WTC11 (cell line): Measurements from ENCODE around the gene SREBF1. TPM values are rescaled to one million over a fixed set of nuclear protein-coding genes. Genes with fewer than 3 reads are reported as not detected.

Source experiments
- ATAC-seq: fragments of 200-7000 bp; cut with Tn5 transposase; 2 replicates; pipeline ENCODE4 v1.10.0; 2021; ENCODE audit warnings: mild to moderate bottlenecking, moderate library complexity
- CTCF ChIA-PET: fragments of 300-600 bp; sonication (Branson Sonifier 250); formaldehyde crosslinking; loops from one replicate; lab custom pipeline; 2021; ENCODE audit warnings: antibody characterized with exemption; lab: Charles Lee
- POLR2A ChIA-PET: fragments of 350-600 bp; sonication (Branson Sonifier 250); formaldehyde crosslinking; loops from one replicate; lab custom pipeline; 2021; ENCODE audit warnings: antibody characterized with exemption; lab: Charles Lee
- DNase-seq: peaks from one replicate; pipeline ENCODE4 v3.0.0; 2021; ENCODE audit warnings: low spot score
- H3K27ac Mint-ChIP-seq: 2 replicates; pipeline ENCODE4 v1.8.0; 2021; ENCODE audit warnings: mixed read lengths
- H3K27me3 Mint-ChIP-seq: 2 replicates; pipeline ENCODE4 v1.8.0; 2021; ENCODE audit warnings: low read depth, mild to moderate bottlenecking, moderate library complexity, mixed read lengths
- H3K36me3 Mint-ChIP-seq: 2 replicates; pipeline ENCODE4 v1.8.0; 2021; ENCODE audit warnings: mixed read lengths
- H3K4me1 Mint-ChIP-seq: 2 replicates; pipeline ENCODE4 v1.8.0; 2022; ENCODE audit warnings: mixed read lengths
- H3K4me3 Mint-ChIP-seq: 2 replicates; pipeline ENCODE4 v1.8.0; 2021; ENCODE audit warnings: mild to moderate bottlenecking, moderate library complexity, mixed read lengths
- H3K9me3 Mint-ChIP-seq: 2 replicates; pipeline ENCODE4 v1.8.0; 2021; ENCODE audit warnings: mixed read lengths
- AR ChIP-seq: fragments of 250-450 bp; sonication (Bioruptor Pico); IDR thresholded peaks from 2 replicates; pipeline ENCODE4 v1.9.0; 2021; ENCODE audit warnings: mild to moderate bottlenecking
- CREB1 ChIP-seq: sonication (generic); formaldehyde crosslinking; IDR thresholded peaks from 2 replicates; pipeline ENCODE4 v1.8.0; 2023; ENCODE audit warnings: mild to moderate bottlenecking, missing genetic modification reagents
- E2F1 ChIP-seq: sonication (generic); formaldehyde crosslinking; IDR thresholded peaks from 2 replicates; pipeline ENCODE4 v1.8.0; 2022; ENCODE audit warnings: mild to moderate bottlenecking, missing genetic modification reagents
- ESRRA ChIP-seq: sonication (generic); formaldehyde crosslinking; IDR thresholded peaks from 2 replicates; pipeline ENCODE4 v1.8.1; 2022; ENCODE audit warnings: mild to moderate bottlenecking, missing genetic modification reagents, borderline replicate concordance
- FOXJ3 ChIP-seq: sonication (generic); formaldehyde crosslinking; IDR thresholded peaks from 2 replicates; pipeline ENCODE4 v1.9.0; 2021; ENCODE audit warnings: missing genetic modification reagents, mild to moderate bottlenecking, borderline replicate concordance
- FOXK1 ChIP-seq: sonication (generic); formaldehyde crosslinking; IDR thresholded peaks from 2 replicates; pipeline ENCODE4 v1.8.0; 2022; ENCODE audit warnings: mild to moderate bottlenecking, moderate library complexity, missing genetic modification reagents
- HMGA2 ChIP-seq: fragments of 250-450 bp; sonication (Bioruptor Pico); IDR thresholded peaks from 2 replicates; pipeline ENCODE4 v1.4.0; 2021; ENCODE audit warnings: mild to moderate bottlenecking, moderate library complexity
- MXD4 ChIP-seq: fragments of 250-450 bp; sonication (Bioruptor Pico); IDR thresholded peaks from 2 replicates; pipeline ENCODE4 v1.8.0; 2021; ENCODE audit warnings: mild to moderate bottlenecking, moderate library complexity, borderline replicate concordance
- PREB ChIP-seq: sonication (generic); formaldehyde crosslinking; IDR thresholded peaks from 2 replicates; pipeline ENCODE4 v1.8.1; 2022; ENCODE audit warnings: mild to moderate bottlenecking, missing genetic modification reagents, moderate library complexity, borderline replicate concordance
- SMAD4 ChIP-seq: sonication (generic); formaldehyde crosslinking; IDR thresholded peaks from 2 replicates; pipeline ENCODE4 v1.8.0; 2022; ENCODE audit warnings: mild to moderate bottlenecking, missing genetic modification reagents
- TCF7 ChIP-seq: sonication (generic); formaldehyde crosslinking; IDR thresholded peaks from 2 replicates; pipeline ENCODE4 v1.8.0; 2022; ENCODE audit warnings: mild to moderate bottlenecking, low read depth, missing genetic modification reagents, moderate library complexity
- TEAD1 ChIP-seq: sonication (generic); formaldehyde crosslinking; IDR thresholded peaks from 2 replicates; pipeline ENCODE4 v1.8.0; 2022; ENCODE audit warnings: mild to moderate bottlenecking, missing genetic modification reagents
- TP53 ChIP-seq: sonication (generic); formaldehyde crosslinking; IDR thresholded peaks from 2 replicates; pipeline ENCODE4 v1.8.1; 2023; ENCODE audit warnings: mild to moderate bottlenecking, missing genetic modification reagents
- ZNF232 ChIP-seq: sonication (generic); formaldehyde crosslinking; IDR thresholded peaks from 2 replicates; pipeline ENCODE4 v1.8.0; 2022; ENCODE audit warnings: mild to moderate bottlenecking, missing genetic modification reagents
- ZNF263 ChIP-seq: sonication (generic); formaldehyde crosslinking; IDR thresholded peaks from 2 replicates; pipeline ENCODE4 v1.8.1; 2022; ENCODE audit warnings: low read depth, mild to moderate bottlenecking, moderate library complexity, missing genetic modification reagents
- ZNF281 ChIP-seq: sonication (generic); formaldehyde crosslinking; IDR thresholded peaks from 2 replicates; pipeline ENCODE4 v1.8.0; 2023; ENCODE audit warnings: mild to moderate bottlenecking, missing genetic modification reagents
- ZNF416 ChIP-seq: fragments of 250-450 bp; sonication (Bioruptor Pico); IDR thresholded peaks from 2 replicates; pipeline ENCODE4 v1.9.0; 2021; ENCODE audit warnings: mild to moderate bottlenecking, inconsistent platforms
- ZNF671 ChIP-seq: fragments of 250-450 bp; sonication (Bioruptor Pico); IDR thresholded peaks from 2 replicates; pipeline ENCODE4 v1.8.0; 2021; ENCODE audit warnings: mild to moderate bottlenecking
- total RNA-seq: library from RNA; stranded (reverse); gene quantifications from 3 replicates; pipeline ENCODE4 v1.2.3, GENCODE V29; 2021
- TF ChIP-seq, protein P1 (sequence below): sonication (generic); formaldehyde crosslinking; IDR thresholded peaks from 2 replicates; pipeline ENCODE4 v1.8.1; 2023; ENCODE audit warnings: mild to moderate bottlenecking, moderate library complexity, missing genetic modification reagents
- TF ChIP-seq, protein P2 (sequence below): sonication (generic); formaldehyde crosslinking; IDR thresholded peaks from 2 replicates; pipeline ENCODE4 v1.8.0; 2023; ENCODE audit warnings: missing genetic modification reagents
- TF ChIP-seq, protein P3 (sequence below): sonication (generic); formaldehyde crosslinking; conservative IDR thresholded peaks from 2 replicates; pipeline ENCODE4 v1.8.1; 2023; ENCODE audit warnings: mild to moderate bottlenecking, low read depth, missing genetic modification reagents, moderate library complexity

The SREBF1 gene
- total RNA-seq, 1 experiment from 2014 or later: 93.7 TPM

- H3K36me3 Mint-ChIP-seq: no peaks in the 10 kb centered on the region
- ATAC-seq: no peak
- POLR2A ChIA-PET: interaction anchor here (2.6 kb wide), 1 partner anchor 9 kb away, joined by 15 read pairs; the partner anchor contains the start of gene SREBF1
- H3K27me3 Mint-ChIP-seq: peaks cover 3% of the 10 kb centered on the region; the same call in 1 of the 2 replicates
- no peak overlapping the region for H3K27ac Mint-ChIP-seq
- no peak for TF ChIP-seq SMAD4
- TF ChIP-seq TCF7 (CRISPR knock-in tag): no peak
- no peak for TF ChIP-seq TEAD1 (CRISPR knock-in tag)
- TF ChIP-seq ESRRA (CRISPR knock-in tag): no peak
- no peak for TF ChIP-seq FOXJ3 (CRISPR knock-in tag)
- TF ChIP-seq, protein P1, sequence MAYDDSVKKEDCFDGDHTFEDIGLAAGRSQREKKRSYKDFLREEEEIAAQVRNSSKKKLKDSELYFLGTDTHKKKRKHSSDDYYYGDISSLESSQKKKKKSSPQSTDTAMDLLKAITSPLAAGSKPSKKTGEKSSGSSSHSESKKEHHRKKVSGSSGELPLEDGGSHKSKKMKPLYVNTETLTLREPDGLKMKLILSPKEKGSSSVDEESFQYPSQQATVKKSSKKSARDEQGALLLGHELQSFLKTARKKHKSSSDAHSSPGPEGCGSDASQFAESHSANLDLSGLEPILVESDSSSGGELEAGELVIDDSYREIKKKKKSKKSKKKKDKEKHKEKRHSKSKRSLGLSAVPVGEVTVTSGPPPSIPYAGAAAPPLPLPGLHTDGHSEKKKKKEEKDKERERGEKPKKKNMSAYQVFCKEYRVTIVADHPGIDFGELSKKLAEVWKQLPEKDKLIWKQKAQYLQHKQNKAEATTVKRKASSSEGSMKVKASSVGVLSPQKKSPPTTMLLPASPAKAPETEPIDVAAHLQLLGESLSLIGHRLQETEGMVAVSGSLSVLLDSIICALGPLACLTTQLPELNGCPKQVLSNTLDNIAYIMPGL (CRISPR knock-in tag): no peak
- no peak for TF ChIP-seq HMGA2
- TF ChIP-seq, protein P2, sequence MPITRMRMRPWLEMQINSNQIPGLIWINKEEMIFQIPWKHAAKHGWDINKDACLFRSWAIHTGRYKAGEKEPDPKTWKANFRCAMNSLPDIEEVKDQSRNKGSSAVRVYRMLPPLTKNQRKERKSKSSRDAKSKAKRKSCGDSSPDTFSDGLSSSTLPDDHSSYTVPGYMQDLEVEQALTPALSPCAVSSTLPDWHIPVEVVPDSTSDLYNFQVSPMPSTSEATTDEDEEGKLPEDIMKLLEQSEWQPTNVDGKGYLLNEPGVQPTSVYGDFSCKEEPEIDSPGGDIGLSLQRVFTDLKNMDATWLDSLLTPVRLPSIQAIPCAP (CRISPR knock-in tag): no peak
- TF ChIP-seq CREB1: no peak
- no peak for TF ChIP-seq MXD4
- TF ChIP-seq, protein P3, sequence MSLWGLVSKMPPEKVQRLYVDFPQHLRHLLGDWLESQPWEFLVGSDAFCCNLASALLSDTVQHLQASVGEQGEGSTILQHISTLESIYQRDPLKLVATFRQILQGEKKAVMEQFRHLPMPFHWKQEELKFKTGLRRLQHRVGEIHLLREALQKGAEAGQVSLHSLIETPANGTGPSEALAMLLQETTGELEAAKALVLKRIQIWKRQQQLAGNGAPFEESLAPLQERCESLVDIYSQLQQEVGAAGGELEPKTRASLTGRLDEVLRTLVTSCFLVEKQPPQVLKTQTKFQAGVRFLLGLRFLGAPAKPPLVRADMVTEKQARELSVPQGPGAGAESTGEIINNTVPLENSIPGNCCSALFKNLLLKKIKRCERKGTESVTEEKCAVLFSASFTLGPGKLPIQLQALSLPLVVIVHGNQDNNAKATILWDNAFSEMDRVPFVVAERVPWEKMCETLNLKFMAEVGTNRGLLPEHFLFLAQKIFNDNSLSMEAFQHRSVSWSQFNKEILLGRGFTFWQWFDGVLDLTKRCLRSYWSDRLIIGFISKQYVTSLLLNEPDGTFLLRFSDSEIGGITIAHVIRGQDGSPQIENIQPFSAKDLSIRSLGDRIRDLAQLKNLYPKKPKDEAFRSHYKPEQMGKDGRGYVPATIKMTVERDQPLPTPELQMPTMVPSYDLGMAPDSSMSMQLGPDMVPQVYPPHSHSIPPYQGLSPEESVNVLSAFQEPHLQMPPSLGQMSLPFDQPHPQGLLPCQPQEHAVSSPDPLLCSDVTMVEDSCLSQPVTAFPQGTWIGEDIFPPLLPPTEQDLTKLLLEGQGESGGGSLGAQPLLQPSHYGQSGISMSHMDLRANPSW: no peak
- no peak for TF ChIP-seq ZNF232 (CRISPR knock-in tag)
- TF ChIP-seq, all 79 proteins: peak for 0
- DNase-seq: no peak
- Mint-ChIP-seq H3K4me3 (no peak overlapping the region), H3K9me3 (no peaks in the 10 kb centered on the region), H3K4me1 (peaks cover 47% of the 10 kb centered on the region)
- CTCF ChIA-PET: interaction anchor here (0.5 to 2.1 kb wide), 7 partner anchors 15 to 74 kb away, joined by 3 to 11 read pairs (median 3); no protein-coding TSS in a partner anchor
These were observed 8.4 kb upstream of the SREBF1 start for GRCh38 chr17:17845046-17845775.

DNA sequence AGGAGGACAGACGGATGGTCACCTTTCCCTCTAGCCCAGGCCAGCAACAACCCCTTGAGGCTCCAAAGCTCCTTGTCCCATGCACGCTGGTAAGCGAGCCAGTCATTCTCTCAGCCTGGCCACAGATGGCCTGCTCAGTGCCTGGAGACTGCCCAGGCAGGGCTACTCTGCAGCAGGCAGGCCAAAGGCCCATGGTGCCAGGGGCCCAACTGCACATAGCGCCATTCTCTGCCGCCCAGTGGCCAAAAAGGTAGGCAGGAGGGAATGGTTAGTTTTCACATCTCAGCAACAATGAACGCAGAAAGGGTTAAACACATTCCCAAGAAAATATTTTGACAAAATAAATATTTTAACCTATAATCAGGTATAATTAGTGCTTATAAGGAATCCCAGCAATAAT lies 7.7 kb upstream of the SREBF1 start:
- Mint-ChIP-seq H3K27me3 (peaks cover 3% of the 10 kb centered on the region; the same call in 1 of the 2 replicates), H3K36me3 (no peaks in the 10 kb centered on the region), H3K27ac (no peak overlapping the region), H3K4me3 (no peak overlapping the region), H3K4me1 (peaks cover 45% of the 10 kb centered on the region), H3K9me3 (no peaks in the 10 kb centered on the region)
- ATAC-seq (no peak), DNase-seq (no peak)
- ChIA-PET POLR2A (no interaction called here), CTCF (interaction anchor here (0.6 to 1.0 kb wide), 2 partner anchors 16 to 32 kb away, joined by 3 read pairs; no protein-coding TSS in a partner anchor)
- TF ChIP-seq TP53: no peak
- TF ChIP-seq ZNF263 (CRISPR knock-in tag): no peak
- TF ChIP-seq ZNF671: no peak
- TF ChIP-seq E2F1: no peak
- TF ChIP-seq ZNF416 (CRISPR knock-in tag): no peak
- no peak for TF ChIP-seq PREB (CRISPR knock-in tag)
- TF ChIP-seq AR (CRISPR knock-in tag): no peak
- TF ChIP-seq ZNF281: no peak
- no peak for TF ChIP-seq SMAD4
- no peak for TF ChIP-seq FOXK1 (CRISPR knock-in tag)
